ENCODE measurements around the gene TRIP13. TPM values are rescaled to one million over a fixed set of nuclear protein-coding genes. Genes with fewer than 3 reads are reported as not detected.
A peak's percentile ranks its signal among the peaks of the same experiment; 100 is the strongest.

Gene TRIP13
- total and polyA plus RNA-seq, 2 of the 4 experiments (the other 2 are of a cell fraction), result 17.1 to 35.5 TPM

DNA sequence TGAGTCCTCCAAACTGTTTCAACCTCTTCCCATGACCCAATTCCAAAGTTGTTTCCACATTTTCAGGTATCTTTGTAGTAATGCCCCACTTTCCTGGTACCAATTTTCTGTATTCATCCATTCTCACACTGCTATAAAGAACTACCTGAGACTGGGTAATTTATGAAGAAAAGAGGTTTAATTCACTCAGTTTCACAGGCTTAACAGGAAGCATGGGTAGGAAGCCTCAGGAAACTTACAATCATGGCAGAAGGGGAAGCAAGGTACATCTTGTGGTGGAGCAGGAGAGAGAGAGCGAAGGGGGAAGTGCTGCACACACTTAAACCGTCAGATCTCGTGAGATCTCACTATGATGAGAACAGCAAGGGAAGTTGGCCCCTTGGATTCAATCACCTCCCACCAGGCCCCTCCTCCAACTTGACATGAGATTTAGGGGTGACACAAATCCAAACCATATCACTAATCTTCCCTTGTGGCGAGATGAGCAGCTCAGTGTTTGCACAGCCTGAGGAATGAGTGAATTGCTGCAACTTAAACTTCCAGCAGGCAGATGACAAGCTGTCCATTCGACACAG lies 42.9 kb downstream of the TRIP13 start:
- in situ Hi-C loops (cut with MboI; ENCODE audit: low sequenced_read_pairs) (loop anchor here (10.0 kb wide), 3 partner anchors 199 to 709 kb away; no protein-coding TSS in a partner anchor), dilution Hi-C loops (cut with HindIII; ENCODE audit: low sequenced_read_pairs, unreplicated experiment) (no loop called here), intact Hi-C loops (cut with micrococcal nuclease) (no loop called here)
- Histone ChIP-seq H4K5ac (ENCODE audit: low read depth, low read length) (no peak overlapping the region), H3K4ac (ENCODE audit: low read depth, low read length) (no peak overlapping the region), H3K4me1 (ENCODE audit: control insufficient read depth, insufficient read depth, low read length) (peaks cover 7% of the 10 kb centered on the region; the same call in 1 of the 2 replicates), H3K27me3 (ENCODE audit: control insufficient read depth, insufficient read depth, low read length) (peaks cover 51% of the 10 kb centered on the region), H3K56ac (ENCODE audit: extremely low read depth, insufficient read depth, low read length) (no peak overlapping the region), H3K14ac (replicated peaks; ENCODE audit: low read depth, low read length) (no peak overlapping the region), H3K18ac (ENCODE audit: low read depth, low read length) (no peak overlapping the region; the same call in 1 of the 2 replicates), H3K9me3 (ENCODE audit: control insufficient read depth, insufficient read depth, low read length) (no peaks in the 10 kb centered on the region), H3K23ac (ENCODE audit: low read depth, low read length) (no peak overlapping the region), H2BK120ac (ENCODE audit: low read depth, low read length) (no peak overlapping the region), H4K20me1 (ENCODE audit: insufficient read depth, low read length) (no peaks in the 10 kb centered on the region), H2BK5ac (ENCODE audit: low read depth, low read length, poor library complexity, severe bottlenecking) (no peak overlapping the region), H3K4me3 (ENCODE audit: insufficient read depth, low read depth, low read length) (no peak overlapping the region), H4K91ac (ENCODE audit: insufficient read depth, low read depth, low read length) (no peak overlapping the region), H3K36me3 (ENCODE audit: control insufficient read depth, insufficient read depth, low read length) (no peaks in the 10 kb centered on the region), H3K79me1 (ENCODE audit: low read depth in 1 of 2, low read length in 2 of 2) (no peaks in the 10 kb centered on the region), H2AK9ac (replicated peaks; ENCODE audit: low read depth, low read length, poor library complexity) (peak overlapping the region; percentile 55), H3K9me1 (ENCODE audit: insufficient read depth, low read length) (no peaks in the 10 kb centered on the region; the same call in 1 of the 2 replicates), H3K4me2 (ENCODE audit: low read depth, low read length) (no peak overlapping the region), H4K8ac (ENCODE audit: low read depth in 2 of 2, low read length in 2 of 2) (no peak overlapping the region), H2AFZ (replicated peaks; ENCODE audit: low read length, poor library complexity) (peak overlapping the region; percentile 58), H2BK15ac (ENCODE audit: low read depth, low read length) (0 out of 3 replicates have a peak overlapping the region, but pooled peaks have one; percentile 22), H2BK20ac (ENCODE audit: low read depth, low read length) (no peak overlapping the region), H3K27ac (ENCODE audit: insufficient read depth, low read length) (no peak overlapping the region), H3K9ac (ENCODE audit: low read depth, low read length) (no peak overlapping the region), H2AK5ac (ENCODE audit: low read depth, low read length) (peak overlapping the region; percentile 39; the same call in 1 of the 2 replicates)
- no peak for TF ChIP-seq RAD21 (IDR thresholded peaks at IDR 0.05; ENCODE audit: low read length)
- no peak for TF ChIP-seq MAFK (IDR thresholded peaks at IDR 0.05; ENCODE audit: low read depth, low read length)
- TF ChIP-seq RCOR1 (IDR thresholded peaks at IDR 0.05; ENCODE audit: insufficient replicate concordance, low read length), result no peak
- TF ChIP-seq CTCF (conservative IDR thresholded peaks at IDR 0.05; ENCODE audit: low read depth, low read length), result no peak
- no peak for TF ChIP-seq ELK1 (IDR thresholded peaks at IDR 0.05; ENCODE audit: borderline replicate concordance, low read depth, low read length)
- no peak for TF ChIP-seq NFE2L2 (IDR thresholded peaks at IDR 0.05; ENCODE audit: low read depth, low read length)
- TF ChIP-seq SMC3 (IDR thresholded peaks at IDR 0.05; ENCODE audit: low read depth, low read length), result no peak
- no peak for TF ChIP-seq CHD1 (IDR thresholded peaks at IDR 0.05; ENCODE audit: low read depth, low read length)
- TF ChIP-seq MAZ (IDR thresholded peaks at IDR 0.05; ENCODE audit: borderline replicate concordance, low read depth, low read length), result no peak
- no peak for TF ChIP-seq POLR2A (IDR thresholded peaks at IDR 0.05; ENCODE audit: low read depth, low read length)
- TF ChIP-seq USF2 (IDR thresholded peaks at IDR 0.05; ENCODE audit: low read depth, low read length), result no peak
- CTCF ChIA-PET, result interaction anchor here (0.6 to 3.3 kb wide), 5 partner anchors 12 to 326 kb away, joined by 3 to 11 read pairs (median 6); no protein-coding TSS in a partner anchor
- POLR2A ChIA-PET (ENCODE audit: unreplicated experiment), result no interaction called here
- no peak for DNase-seq
- no TSS peak for BruUV-seq (replicated peaks)
- no peak for ATAC-seq (ENCODE audit: low read depth)
- 80% methylated on average over 1 of the region's 5 CpGs; no CpG with 5 or more reads in 1 of the 2 experiments for WGBS, 2 experiments (ENCODE audit: extremely low coverage in 2 of 2, insufficient read length in 1 of 2)

Measured in IMR-90 (cell line).